ENCODE results near the gene BTBD7. TPM values are rescaled to one million over a fixed set of nuclear protein-coding genes. Genes with fewer than 3 reads are reported as not detected.

BTBD7 gene
- total RNA-seq, 1 donor from 2014 or later, result 65.5 TPM

GRCh38 chr14:93322929-93323599 lies 9.8 kb downstream of the BTBD7 start:
- Mint-ChIP-seq H3K27ac (no peak overlapping the region), H3K27me3 (no peaks in the 10 kb centered on the region), H3K9me3 (ENCODE audit: low read depth) (no peaks in the 10 kb centered on the region), H3K4me3 (ENCODE audit: low read depth) (no peak overlapping the region), H3K36me3 (ENCODE audit: insufficient read depth) (peaks cover 7% of the 10 kb centered on the region), H3K4me1 (ENCODE audit: low read depth) (peaks cover 9% of the 10 kb centered on the region)
- DNase-seq (ENCODE audit: low spot score, unreplicated experiment), result no peak
- TF ChIP-seq CTCF (IDR thresholded peaks at IDR 0.05; ENCODE audit: unreplicated experiment), result no peak

GRCh38 chr14:93320489-93320888 lies 12.3 kb downstream of the BTBD7 start:
- H3K9me3 Mint-ChIP-seq (ENCODE audit: low read depth), result peaks cover 4% of the 10 kb centered on the region
- H3K4me3 Mint-ChIP-seq (ENCODE audit: low read depth), result no peak overlapping the region
- H3K36me3 Mint-ChIP-seq (ENCODE audit: insufficient read depth), result peaks cover 11% of the 10 kb centered on the region
- no peak for DNase-seq (ENCODE audit: low spot score, unreplicated experiment)
- no peak for TF ChIP-seq CTCF (IDR thresholded peaks at IDR 0.05; ENCODE audit: unreplicated experiment)
- peaks cover 9% of the 10 kb centered on the region for H3K4me1 Mint-ChIP-seq (ENCODE audit: low read depth)
- H3K27ac Mint-ChIP-seq, result no peak overlapping the region
- H3K27me3 Mint-ChIP-seq, result no peaks in the 10 kb centered on the region

GRCh38 chr14:93319958-93320357 lies 12.9 kb downstream of the BTBD7 start:
- no peak for TF ChIP-seq CTCF (IDR thresholded peaks at IDR 0.05; ENCODE audit: unreplicated experiment)
- Mint-ChIP-seq H3K36me3 (ENCODE audit: insufficient read depth) (peaks cover 11% of the 10 kb centered on the region), H3K4me3 (ENCODE audit: low read depth) (no peak overlapping the region), H3K9me3 (ENCODE audit: low read depth) (peaks cover 4% of the 10 kb centered on the region), H3K4me1 (ENCODE audit: low read depth) (peaks cover 9% of the 10 kb centered on the region), H3K27ac (peak overlapping the region; percentile 9), H3K27me3 (no peaks in the 10 kb centered on the region)
- no peak for DNase-seq (ENCODE audit: low spot score, unreplicated experiment)

GRCh38 chr14:93319494-93319893 lies 13.3 kb downstream of the BTBD7 start:
- H3K27ac Mint-ChIP-seq, result no peak overlapping the region
- DNase-seq (ENCODE audit: low spot score, unreplicated experiment), result no peak
- H3K27me3 Mint-ChIP-seq, result no peaks in the 10 kb centered on the region
- peaks cover 9% of the 10 kb centered on the region for H3K4me1 Mint-ChIP-seq (ENCODE audit: low read depth)
- peaks cover 7% of the 10 kb centered on the region for H3K36me3 Mint-ChIP-seq (ENCODE audit: insufficient read depth)
- H3K9me3 Mint-ChIP-seq (ENCODE audit: low read depth), result peaks cover 4% of the 10 kb centered on the region
- H3K4me3 Mint-ChIP-seq (ENCODE audit: low read depth), result no peak overlapping the region
- no peak for TF ChIP-seq CTCF (IDR thresholded peaks at IDR 0.05; ENCODE audit: unreplicated experiment)

- Mint-ChIP-seq H3K4me1 (ENCODE audit: low read depth) (peaks cover 9% of the 10 kb centered on the region), H3K4me3 (ENCODE audit: low read depth) (no peak overlapping the region), H3K36me3 (ENCODE audit: insufficient read depth) (peaks cover 7% of the 10 kb centered on the region), H3K9me3 (ENCODE audit: low read depth) (peaks cover 4% of the 10 kb centered on the region), H3K27me3 (no peaks in the 10 kb centered on the region), H3K27ac (peak overlapping the region; percentile 9)
- DNase-seq (ENCODE audit: low spot score, unreplicated experiment), result no peak
- no peak for TF ChIP-seq CTCF (IDR thresholded peaks at IDR 0.05; ENCODE audit: unreplicated experiment)
These were observed 13.9 kb downstream of the BTBD7 start for GRCh38 chr14:93318927-93319326.
